Testis (tissue), 3 donors: Measurements from ENCODE around the gene MYEOV. TPM values are rescaled to one million over a fixed set of nuclear protein-coding genes. Genes with fewer than 3 reads are reported as not detected.

Experiments
- DNase-seq: peaks from one replicate; pipeline ENCODE4 v3.0.0-alpha.2; 2019
- H3K27ac ChIP-seq, 2 donors: fragments of 200-600 bp; sonication (generic); one replicate each; pipeline ENCODE4 v1.5.1; 2019
- H3K27me3 ChIP-seq: fragments of 200-600 bp; sonication (generic); one replicate; pipeline ENCODE4 v1.5.1; 2019
- H3K36me3 ChIP-seq: fragments of 200-600 bp; sonication (generic); one replicate; pipeline ENCODE4 v1.5.1; 2017; ENCODE audit warnings: low read depth; ENCODE audit errors: missing control alignments
- H3K4me1 ChIP-seq: fragments of 200-600 bp; sonication (generic); one replicate; pipeline ENCODE4 v1.5.1; 2019
- H3K4me3 ChIP-seq, 2 donors: fragments of 200-600 bp; sonication (generic); one replicate each; pipeline ENCODE4 v1.5.1; 2017 to 2019
- H3K9me3 ChIP-seq: fragments of 200-600 bp; sonication (generic); one replicate; pipeline ENCODE4 v1.5.1; 2017
- POLR2A ChIP-seq: fragments of 450-650 bp; IDR thresholded peaks from one replicate; pipeline ENCODE4 v1.6.1; 2017; ENCODE audit warnings: antibody characterized with exemption, mild to moderate bottlenecking, moderate library complexity
- WGBS, 2 donors: methylation state at CpG; one replicate each; pipeline ENCODE4 v1.1.5; 2018; 5-methylcytosine and 5-hydroxymethylcytosine counted together
- intact Hi-C: fragments of 100-400 bp; cut with DNase I; formaldehyde crosslinking; loops from one replicate; pipeline ENCODE4 v1.15.1; 2023; ENCODE audit warnings: low total_unique reads
- polyA plus RNA-seq: library from polyadenylated mRNA; stranded (reverse); fragments of 350-450 nt; fragmentation: Illumina TruSeq; extraction: RNeasy Lipid Tissue Mini Kit (QIAGEN cat#74804); gene quantifications from one replicate; pipeline ENCODE4 v1.2.3, GENCODE V29; 2014; ENCODE audit warnings: low read depth, low replicate concordance; ENCODE audit not compliant: insufficient read depth
- total RNA-seq, 2 donors: library from RNA; depleted of rRNA; stranded (reverse); fragments of >200 nt; gene quantifications; one replicate each; pipeline ENCODE4 v1.2.3, GENCODE V29; 2016
- TF ChIP-seq, protein P1 (sequence below), 3 experiments: fragments of 450-650 bp in 2 of 3; fragments of 200-600 bp in 1 of 3; sonication (generic) in 1 of 3; IDR thresholded peaks; one replicate each; pipeline ENCODE4 v1.5.1; 2016 to 2019; ENCODE audit warnings: antibody characterized with exemption in 3 of 3, mild to moderate bottlenecking in 2 of 3, moderate library complexity in 1 of 3

The MYEOV gene
- total and polyA plus RNA-seq, 3 donors from 2014 or later, result 0.43 to 1.1 (median 1.1) TPM

DNA sequence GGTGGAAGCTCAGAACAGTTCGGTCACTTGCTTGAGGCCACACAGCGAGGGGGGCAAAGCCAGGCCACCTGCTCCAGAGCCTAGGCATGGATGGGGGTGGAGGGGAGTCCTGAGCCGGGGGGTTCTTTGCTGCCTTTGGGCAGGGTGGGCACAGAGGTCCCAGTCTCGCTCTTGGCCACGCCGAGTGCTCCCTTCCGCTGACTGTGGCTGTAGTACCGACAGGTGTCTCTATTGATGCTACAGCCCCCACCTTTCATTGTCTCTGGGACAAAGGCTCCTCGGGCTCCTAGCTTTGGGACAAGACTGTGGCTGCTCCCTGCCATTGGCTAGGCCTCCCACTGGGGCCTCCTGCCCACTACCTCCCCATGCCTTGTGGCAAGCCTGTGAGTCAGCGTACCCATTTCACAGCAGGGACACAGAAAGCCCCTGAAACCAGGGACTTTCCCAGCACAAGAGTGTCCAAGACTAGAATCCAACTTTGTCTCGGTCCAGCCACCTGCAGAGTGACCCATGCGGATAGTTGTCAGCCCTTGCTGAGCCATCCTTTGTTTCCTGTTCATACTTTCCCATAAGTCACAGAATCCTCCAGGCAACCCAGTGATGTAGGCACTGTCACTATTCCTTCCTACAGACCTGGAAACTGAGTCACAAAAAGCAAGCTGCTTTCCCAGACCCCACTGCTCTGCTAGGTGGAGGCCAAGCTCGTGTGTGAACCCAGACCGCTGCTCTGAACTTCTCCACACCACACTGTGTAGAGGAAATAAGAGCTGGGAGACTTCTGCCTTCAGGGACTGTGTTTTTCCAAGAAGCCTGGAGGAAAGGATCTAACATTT, 17.2 kb downstream of the MYEOV start:
- intact Hi-C loops, result no loop called here
- no peak overlapping the region for H3K27ac ChIP-seq
- no peak for DNase-seq
- TF ChIP-seq POLR2A, result no peak
- TF ChIP-seq, protein P1, sequence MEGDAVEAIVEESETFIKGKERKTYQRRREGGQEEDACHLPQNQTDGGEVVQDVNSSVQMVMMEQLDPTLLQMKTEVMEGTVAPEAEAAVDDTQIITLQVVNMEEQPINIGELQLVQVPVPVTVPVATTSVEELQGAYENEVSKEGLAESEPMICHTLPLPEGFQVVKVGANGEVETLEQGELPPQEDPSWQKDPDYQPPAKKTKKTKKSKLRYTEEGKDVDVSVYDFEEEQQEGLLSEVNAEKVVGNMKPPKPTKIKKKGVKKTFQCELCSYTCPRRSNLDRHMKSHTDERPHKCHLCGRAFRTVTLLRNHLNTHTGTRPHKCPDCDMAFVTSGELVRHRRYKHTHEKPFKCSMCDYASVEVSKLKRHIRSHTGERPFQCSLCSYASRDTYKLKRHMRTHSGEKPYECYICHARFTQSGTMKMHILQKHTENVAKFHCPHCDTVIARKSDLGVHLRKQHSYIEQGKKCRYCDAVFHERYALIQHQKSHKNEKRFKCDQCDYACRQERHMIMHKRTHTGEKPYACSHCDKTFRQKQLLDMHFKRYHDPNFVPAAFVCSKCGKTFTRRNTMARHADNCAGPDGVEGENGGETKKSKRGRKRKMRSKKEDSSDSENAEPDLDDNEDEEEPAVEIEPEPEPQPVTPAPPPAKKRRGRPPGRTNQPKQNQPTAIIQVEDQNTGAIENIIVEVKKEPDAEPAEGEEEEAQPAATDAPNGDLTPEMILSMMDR (IDR thresholded peaks at IDR 0.05), result no peak
- no peaks in the 10 kb centered on the region for H3K9me3 ChIP-seq
- H3K4me1 ChIP-seq, result peaks cover 7% of the 10 kb centered on the region
- H3K27me3 ChIP-seq, result no peaks in the 10 kb centered on the region
- no peak overlapping the region for H3K4me3 ChIP-seq
- WGBS, 2 donors, result 88 to 92% methylated on average over 12 to 14 of the region's 14 CpGs
- H3K36me3 ChIP-seq, result no peaks in the 10 kb centered on the region

DNA sequence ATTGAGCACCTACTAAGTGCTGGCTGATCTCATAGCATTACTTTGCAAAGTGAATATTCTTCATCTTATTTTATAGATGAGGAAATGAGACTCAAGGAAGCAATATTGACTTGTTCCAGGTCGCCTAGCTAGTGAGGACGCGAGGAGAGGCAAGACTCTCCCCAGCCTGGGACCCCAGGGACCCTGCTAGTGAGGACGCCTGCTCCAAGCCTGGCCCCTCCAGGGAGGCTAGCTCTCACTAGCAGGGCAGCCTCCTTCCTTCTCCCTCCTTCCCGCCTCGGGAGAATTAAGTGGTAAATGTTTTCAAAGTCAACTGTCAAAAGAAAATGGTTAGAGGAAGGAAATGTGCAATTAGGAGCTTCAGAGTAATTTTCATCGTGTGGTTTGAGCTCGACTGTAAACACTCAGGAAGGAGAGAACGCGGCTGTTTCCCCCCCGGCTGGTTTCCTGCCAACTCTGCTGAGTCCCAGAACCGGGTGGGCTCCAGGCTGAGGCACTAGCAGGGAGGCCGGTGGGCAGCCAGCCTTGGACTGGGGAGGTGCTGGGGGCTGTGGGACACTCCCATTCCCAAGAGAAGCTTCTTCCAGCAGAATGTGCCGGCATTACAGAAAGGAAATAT, 17.9 kb downstream of the MYEOV start:
- no peak for TF ChIP-seq POLR2A
- TF ChIP-seq, protein P1 (IDR thresholded peaks at IDR 0.05), result no peak
- H3K4me3 ChIP-seq, result no peak overlapping the region
- 50 to 54% methylated on average over 14 of the region's 14 CpGs for WGBS, 2 donors
- intact Hi-C loops, result no loop called here
- H3K9me3 ChIP-seq, result no peaks in the 10 kb centered on the region
- H3K27me3 ChIP-seq, result no peaks in the 10 kb centered on the region
- DNase-seq, result no peak
- H3K4me1 ChIP-seq, result peaks cover 7% of the 10 kb centered on the region
- no peaks in the 10 kb centered on the region for H3K36me3 ChIP-seq
- H3K27ac ChIP-seq, result no peak overlapping the region

DNA sequence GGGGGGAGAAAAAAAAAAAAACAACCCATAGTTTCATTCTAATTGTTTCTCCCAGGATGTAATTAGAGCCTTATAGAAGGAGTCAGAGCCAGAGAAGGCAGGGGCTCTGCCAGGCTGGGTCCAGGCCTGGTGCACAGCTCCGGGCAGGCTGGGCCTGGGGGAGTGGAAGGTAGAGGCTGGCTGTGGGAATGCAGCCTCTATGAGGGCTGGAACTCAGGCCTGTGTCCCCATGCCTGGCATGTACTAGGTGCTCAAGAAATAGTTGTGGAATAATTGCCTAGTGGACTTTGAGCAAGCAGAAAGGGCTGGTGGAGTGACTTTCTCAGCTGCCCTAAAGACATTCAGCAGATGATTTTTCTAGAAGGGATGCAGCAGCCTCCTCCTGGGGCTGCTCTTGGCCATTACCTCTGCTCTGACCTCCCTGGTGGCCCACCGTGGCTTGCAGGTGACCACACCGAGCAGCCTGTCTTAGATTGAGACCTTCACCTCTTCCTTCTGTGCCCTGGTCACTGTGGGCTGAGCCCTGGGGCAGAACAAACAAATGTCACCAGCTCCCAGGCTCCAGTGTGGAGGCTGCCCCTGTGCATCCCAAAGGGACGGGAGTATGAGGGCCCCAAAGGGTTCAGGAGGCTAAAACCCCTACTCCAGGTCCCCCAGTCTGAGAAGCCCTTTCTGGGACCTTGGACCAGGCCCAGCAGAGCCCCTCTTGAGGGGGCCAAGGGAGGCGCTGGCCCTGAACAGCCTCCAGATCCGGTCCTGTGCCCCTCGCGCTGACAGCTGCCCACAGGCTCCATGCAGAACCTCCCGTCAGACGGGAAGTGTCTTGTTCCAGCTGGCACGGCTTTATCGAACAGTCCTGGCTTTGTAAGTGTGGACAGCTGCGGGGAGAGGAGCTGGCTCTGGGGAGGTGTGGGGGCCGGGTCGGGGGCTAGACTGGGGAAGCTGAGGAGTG, 18.8 kb downstream of the MYEOV start:
- Histone ChIP-seq H3K4me3 (no peak overlapping the region), H3K36me3 (no peaks in the 10 kb centered on the region), H3K27ac (no peak overlapping the region), H3K9me3 (no peaks in the 10 kb centered on the region), H3K4me1 (peaks cover 7% of the 10 kb centered on the region), H3K27me3 (no peaks in the 10 kb centered on the region)
- intact Hi-C loops, result no loop called here
- WGBS, 2 donors, result 37 to 45% methylated on average over 12 to 15 of the region's 15 CpGs
- DNase-seq, result peak; percentile 73
- no peak for TF ChIP-seq POLR2A
- TF ChIP-seq, protein P1 (IDR thresholded peaks at IDR 0.05), result no peak

DNA sequence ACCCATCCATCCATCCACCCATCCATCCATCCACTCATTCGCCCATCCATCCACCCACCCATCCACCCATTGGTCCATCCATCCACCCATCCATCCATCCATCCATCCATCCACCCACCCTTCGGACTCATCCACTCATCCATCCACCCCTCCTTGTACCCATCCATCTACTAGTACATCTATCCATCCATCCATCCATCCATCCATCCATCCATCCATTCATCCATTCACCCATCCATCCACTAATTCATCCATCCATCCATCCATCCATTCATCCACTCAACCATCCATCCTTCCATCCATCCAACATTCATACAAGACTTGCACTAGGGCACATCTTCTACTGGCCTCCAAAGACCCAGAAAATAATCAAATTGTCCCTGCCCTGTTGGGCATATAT, 20.0 kb downstream of the MYEOV start:
- intact Hi-C loops, result no loop called here
- H3K4me3 ChIP-seq, result no peak overlapping the region
- no peak overlapping the region for H3K27ac ChIP-seq
- no peaks in the 10 kb centered on the region for H3K9me3 ChIP-seq
- H3K4me1 ChIP-seq, result peaks cover 7% of the 10 kb centered on the region
- H3K36me3 ChIP-seq, result no peaks in the 10 kb centered on the region
- TF ChIP-seq, protein P1 (IDR thresholded peaks at IDR 0.05), result no peak
- no peak for TF ChIP-seq POLR2A
- DNase-seq, result no peak
- WGBS, 2 donors, result 89% methylated on average over 1 of the region's 2 CpGs
- no peaks in the 10 kb centered on the region for H3K27me3 ChIP-seq
